Measurements from ENCODE around the gene RIPK3. TPM values are rescaled to one million over a fixed set of nuclear protein-coding genes. Genes with fewer than 3 reads are reported as not detected.
A peak's percentile ranks its signal among the peaks of the same experiment; 100 is the strongest.

Gene RIPK3
- total and polyA plus RNA-seq, 12 donors, result 1.7 to 7.1 (median 3.5) TPM

- TF ChIP-seq, protein P1, sequence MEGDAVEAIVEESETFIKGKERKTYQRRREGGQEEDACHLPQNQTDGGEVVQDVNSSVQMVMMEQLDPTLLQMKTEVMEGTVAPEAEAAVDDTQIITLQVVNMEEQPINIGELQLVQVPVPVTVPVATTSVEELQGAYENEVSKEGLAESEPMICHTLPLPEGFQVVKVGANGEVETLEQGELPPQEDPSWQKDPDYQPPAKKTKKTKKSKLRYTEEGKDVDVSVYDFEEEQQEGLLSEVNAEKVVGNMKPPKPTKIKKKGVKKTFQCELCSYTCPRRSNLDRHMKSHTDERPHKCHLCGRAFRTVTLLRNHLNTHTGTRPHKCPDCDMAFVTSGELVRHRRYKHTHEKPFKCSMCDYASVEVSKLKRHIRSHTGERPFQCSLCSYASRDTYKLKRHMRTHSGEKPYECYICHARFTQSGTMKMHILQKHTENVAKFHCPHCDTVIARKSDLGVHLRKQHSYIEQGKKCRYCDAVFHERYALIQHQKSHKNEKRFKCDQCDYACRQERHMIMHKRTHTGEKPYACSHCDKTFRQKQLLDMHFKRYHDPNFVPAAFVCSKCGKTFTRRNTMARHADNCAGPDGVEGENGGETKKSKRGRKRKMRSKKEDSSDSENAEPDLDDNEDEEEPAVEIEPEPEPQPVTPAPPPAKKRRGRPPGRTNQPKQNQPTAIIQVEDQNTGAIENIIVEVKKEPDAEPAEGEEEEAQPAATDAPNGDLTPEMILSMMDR (IDR thresholded peaks at IDR 0.05), result no peak
- intact Hi-C loops (cut with DNase I), result no loop called here
- Histone ChIP-seq H3K9me3 (no peaks in the 10 kb centered on the region), H3K36me3 (no peaks in the 10 kb centered on the region), H3K4me3 (no peak overlapping the region), H3K4me1 (peaks cover 0 to 14% (median 5%) of the 10 kb centered on the region in 9 donors), H3K27me3 (peaks cover 0 to 14% (median 0%) of the 10 kb centered on the region in 7 donors), H3K27ac (no peak overlapping the region)
- WGBS, 2 donors, result 90 to 98% methylated on average over 2 of the region's 2 CpGs
- no peak for ATAC-seq
- no peak for DNase-seq
Measured at GRCh38 chr14:24387009-24387345, 47.2 kb upstream of the RIPK3 start.

GRCh38 chr14:24385524-24385923 lies 45.7 kb upstream of the RIPK3 start:
- TF ChIP-seq, protein P1 (IDR thresholded peaks at IDR 0.05), result no peak
- 89 to 90% methylated on average over 4 of the region's 4 CpGs for WGBS, 2 donors
- Histone ChIP-seq H3K27me3 (peaks cover 0 to 8% (median 0%) of the 10 kb centered on the region in 7 donors), H3K27ac (no peak overlapping the region), H3K9me3 (no peaks in the 10 kb centered on the region), H3K4me1 (peaks cover 0 to 13% (median 5%) of the 10 kb centered on the region in 9 donors), H3K4me3 (no peak overlapping the region), H3K36me3 (no peaks in the 10 kb centered on the region)
- no peak for DNase-seq
- intact Hi-C loops (cut with DNase I), result no loop called here
- no peak for ATAC-seq

DNA sequence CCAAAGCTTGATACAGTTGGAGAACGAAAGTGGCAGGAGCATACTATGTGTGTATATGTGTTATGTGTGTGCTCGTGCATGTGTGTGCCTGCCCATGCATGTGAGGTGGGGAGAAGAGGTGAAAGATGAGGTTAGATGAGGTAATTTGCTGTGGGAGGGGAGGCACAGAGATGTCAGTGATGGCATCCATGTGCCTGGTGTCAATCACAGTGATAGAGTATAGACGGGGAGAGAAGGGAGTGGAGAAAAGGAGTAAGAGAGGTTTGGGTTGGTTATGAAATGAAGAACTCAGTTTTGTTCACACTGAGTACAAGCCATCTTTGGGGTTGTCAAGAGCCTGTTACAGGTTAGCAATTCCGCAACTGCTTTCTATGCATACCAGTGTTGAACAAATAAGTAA lies 44.4 kb upstream of the RIPK3 start:
- no peaks in the 10 kb centered on the region for H3K36me3 ChIP-seq
- intact Hi-C loops (cut with DNase I), result no loop called here
- peaks cover 0 to 6% (median 4%) of the 10 kb centered on the region in 9 donors for H3K4me1 ChIP-seq
- WGBS, 2 donors, result 88% methylated on average over 4 of the region's 4 CpGs
- H3K27ac ChIP-seq, result no peak overlapping the region
- no peak overlapping the region for H3K4me3 ChIP-seq
- no peak for DNase-seq
- no peak for ATAC-seq
- TF ChIP-seq, protein P1 (IDR thresholded peaks at IDR 0.05), result no peak
- H3K27me3 ChIP-seq, result peaks cover 0 to 8% (median 0%) of the 10 kb centered on the region in 7 donors
- H3K9me3 ChIP-seq, result no peaks in the 10 kb centered on the region

DNA sequence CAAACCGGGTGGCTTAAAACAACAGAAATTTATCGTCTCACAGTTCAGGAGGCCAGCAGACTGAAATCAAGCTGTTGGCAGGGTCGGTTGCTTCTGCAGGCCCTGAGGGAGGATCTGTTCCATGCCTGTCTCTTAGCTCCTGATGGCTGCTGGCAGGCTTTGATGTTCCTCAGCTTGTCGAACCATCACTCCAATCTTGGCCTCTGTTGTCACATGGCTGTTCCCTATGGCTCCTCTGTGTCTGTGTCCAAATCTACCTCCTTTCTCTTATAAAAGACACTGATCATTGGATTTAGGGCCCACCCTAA lies 42.2 kb upstream of the RIPK3 start:
- no peak for DNase-seq
- Histone ChIP-seq H3K27ac (peak overlapping the region in 1 of 10 donors; percentile 43), H3K27me3 (peaks cover 0 to 8% (median 0%) of the 10 kb centered on the region in 7 donors), H3K4me1 (peaks cover 0 to 7% (median 0%) of the 10 kb centered on the region in 9 donors), H3K9me3 (no peaks in the 10 kb centered on the region), H3K36me3 (peaks cover 0 to 4% (median 0%) of the 10 kb centered on the region in 9 donors), H3K4me3 (no peak overlapping the region)
- intact Hi-C loops (cut with DNase I), result no loop called here
- 58 to 75% methylated on average over 4 of the region's 4 CpGs for WGBS, 2 donors
- TF ChIP-seq, protein P1 (IDR thresholded peaks at IDR 0.05), result no peak
- ATAC-seq, result no peak

All from heart right ventricle (tissue), 16 donors.